RWPE1 (cell line): Measurements from ENCODE around the gene RPL14.
A peak's percentile ranks its signal among the peaks of the same experiment; 100 is the strongest.
"Not testable (repeated sequence)": the region's sequence is repeated elsewhere in the genome, so short reads cannot be mapped to it uniquely, and the experiment has no call there.

ENCODE experiments used
- CTCF ChIA-PET: fragments of 350-600 bp; sonication (Branson Sonifier 250); formaldehyde crosslinking; extraction: SDS; loops from one replicate; lab custom pipeline; 2021; lab: Yijun Ruan, JAX
- POLR2A ChIA-PET: fragments of 400-600 bp; formaldehyde crosslinking; extraction: SDS; loops from one replicate; lab custom pipeline; 2020; ENCODE audit warnings: antibody characterized with exemption; ENCODE audit not compliant: low non-redundant PET; lab: Yijun Ruan, JAX
- DNase-seq: peaks from one replicate; pipeline ENCODE4 v3.0.0; 2012; ENCODE audit warnings: low spot score
- H3K27ac ChIP-seq: fragments of 450-650 bp; 2 replicates; pipeline ENCODE4 v1.5.1; 2017
- CTCF ChIP-seq: fragments of 450-650 bp; conservative IDR thresholded peaks from 2 replicates; pipeline ENCODE4 v1.5.1; 2017; ENCODE audit warnings: low read depth, mild to moderate bottlenecking

Gene RPL14

DNA sequence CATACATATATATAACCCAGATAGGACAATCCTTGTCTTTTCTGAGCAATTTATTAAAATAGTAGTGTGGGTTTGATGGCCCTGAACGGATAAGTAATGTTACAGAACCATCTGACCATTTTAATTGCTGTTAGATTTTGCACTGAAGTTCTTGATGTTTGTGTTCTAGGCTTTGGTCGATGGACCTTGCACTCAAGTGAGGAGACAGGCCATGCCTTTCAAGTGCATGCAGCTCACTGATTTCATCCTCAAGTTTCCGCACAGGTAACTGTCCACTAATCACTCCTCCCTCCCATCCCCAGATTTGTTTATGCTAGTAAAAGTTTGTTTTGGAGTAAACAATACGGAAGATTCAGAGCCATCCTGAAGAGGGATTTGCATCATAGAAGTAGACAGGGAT, 1.3 kb downstream of the RPL14 start:
- TF ChIP-seq CTCF = no peak
- ChIA-PET CTCF (no interaction called here), POLR2A (no interaction called here)
- H3K27ac ChIP-seq = no peak overlapping the region
- DNase-seq = no peak

- not testable (repeated sequence) for DNase-seq
Measured at GRCh38 chr3:40460481-40460880, 3.3 kb downstream of the RPL14 start.

DNA sequence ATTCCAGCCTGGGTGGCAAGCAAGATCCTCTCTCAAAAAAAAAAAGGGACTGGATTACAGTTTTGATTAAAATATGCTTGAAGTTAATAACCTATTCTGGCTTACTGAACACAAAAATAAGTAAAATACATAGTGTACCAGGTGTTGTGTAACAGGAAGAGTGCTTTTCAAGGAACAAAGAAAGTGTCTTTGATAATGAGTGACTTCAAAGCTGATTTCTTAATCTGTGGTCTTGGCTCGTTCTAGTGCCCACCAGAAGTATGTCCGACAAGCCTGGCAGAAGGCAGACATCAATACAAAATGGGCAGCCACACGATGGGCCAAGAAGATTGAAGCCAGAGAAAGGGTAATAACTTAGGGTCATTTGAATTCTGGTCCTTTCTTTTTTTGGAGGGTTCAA, 4.0 kb downstream of the RPL14 start:
- DNase-seq = no peak
- ChIA-PET CTCF (no interaction called here), POLR2A (no interaction called here)
- TF ChIP-seq CTCF = no peak
- H3K27ac ChIP-seq = no peak overlapping the region; the same call in 1 of the 2 replicates

More at GRCh38 chr3:40460481-40460880, 3.3 kb downstream of the RPL14 start:
- CTCF ChIA-PET, POLR2A ChIA-PET: not testable (repeated sequence)
- H3K27ac ChIP-seq = peak overlapping the region; percentile 40; the same call in 1 of the 2 replicates

DNA sequence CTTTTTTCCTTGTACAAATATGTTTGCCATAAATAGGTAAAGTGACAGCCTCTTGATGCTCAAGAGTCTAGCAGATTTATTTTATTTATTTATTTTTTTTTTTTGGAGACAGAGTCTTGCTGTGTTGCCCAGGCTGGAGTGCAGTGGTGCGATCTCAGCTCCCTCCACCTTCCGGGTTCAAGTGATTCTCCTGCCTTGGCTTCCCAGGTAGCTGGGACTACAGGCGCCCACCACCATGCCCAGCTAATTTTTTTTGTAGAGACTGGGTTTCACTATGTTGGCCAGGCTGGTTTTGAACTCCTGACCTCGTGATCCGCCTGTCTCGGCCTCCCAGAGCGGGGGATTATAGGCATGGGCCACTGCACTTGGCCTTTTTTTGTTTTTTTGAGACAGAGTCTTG, 5.7 kb downstream of the RPL14 start:
- peak overlapping the region; percentile 21; the same call in 1 of the 2 replicates for H3K27ac ChIP-seq
- POLR2A ChIA-PET, DNase-seq: not testable (repeated sequence)
- CTCF ChIA-PET = interaction anchor here (0.6 kb wide), 1 partner anchor 43 kb away, joined by 3 read pairs; the partner anchor contains the start of gene ZNF620

DNA sequence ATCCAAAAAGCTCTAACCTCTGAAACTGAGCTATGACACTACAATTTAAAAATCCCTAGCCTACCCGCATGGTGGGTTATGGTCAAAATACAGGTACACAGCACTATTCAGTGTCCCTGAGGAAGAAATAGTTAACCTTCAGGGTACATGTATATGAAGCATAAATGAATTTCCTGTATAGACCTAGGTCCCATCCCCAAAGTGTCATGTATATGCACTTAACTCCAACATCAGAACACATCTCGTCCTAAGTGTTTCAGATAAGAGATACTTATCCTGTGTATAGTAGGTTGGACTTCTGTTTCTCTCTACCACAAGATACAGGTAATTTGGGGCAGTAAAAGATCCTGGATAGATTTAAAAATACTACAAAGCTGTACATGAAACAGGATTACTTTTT, 6.4 kb downstream of the RPL14 start:
- no peak for DNase-seq
- no peak for TF ChIP-seq CTCF
- ChIA-PET CTCF (interaction anchor here (0.6 kb wide), 1 partner anchor 148 kb away, joined by 3 read pairs; no protein-coding TSS in a partner anchor), POLR2A (no interaction called here)
- H3K27ac ChIP-seq = peak overlapping the region; percentile 21; the same call in 1 of the 2 replicates

DNA sequence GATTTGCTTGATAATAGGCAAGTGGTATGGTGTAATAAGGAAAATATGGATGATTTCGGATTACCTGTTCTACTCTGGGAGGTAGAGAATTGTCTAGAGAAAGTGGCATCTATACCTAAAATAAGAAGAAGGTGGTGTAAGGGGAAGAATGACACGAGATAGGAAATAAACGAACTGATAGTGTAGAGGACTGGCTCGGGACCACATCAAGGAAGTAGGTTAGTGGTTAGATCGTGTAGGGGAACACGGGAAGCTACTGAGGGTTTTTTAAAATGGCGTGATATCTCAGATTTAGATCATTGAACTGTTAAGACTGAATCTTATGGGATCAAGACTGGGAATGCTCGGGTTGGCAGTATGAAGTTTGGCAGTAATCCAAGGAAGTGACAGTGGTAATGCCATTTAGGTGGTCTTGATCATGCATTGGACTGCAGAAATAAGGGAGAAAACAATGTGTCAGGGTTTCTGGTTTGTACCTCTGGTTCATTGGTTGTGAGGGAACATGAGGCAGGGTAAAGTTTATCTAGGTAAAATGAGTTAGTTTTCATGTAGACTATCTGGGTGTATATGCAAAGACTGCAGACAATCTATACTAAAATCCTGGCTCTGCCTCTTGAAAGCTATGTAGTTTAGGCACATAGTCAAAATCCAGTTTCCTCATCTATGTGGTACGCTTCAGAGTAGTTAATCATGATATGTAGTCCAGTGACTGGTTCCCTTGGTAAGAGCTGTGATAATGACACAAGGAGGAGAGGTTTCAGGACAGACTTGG, 7.4 kb downstream of the RPL14 start:
- DNase-seq = no peak

GRCh38 chr3:40465111-40465407, 7.9 kb downstream of the RPL14 start:
- POLR2A ChIA-PET = no interaction called here
- no peak overlapping the region for H3K27ac ChIP-seq
- no peak for DNase-seq
- CTCF ChIA-PET = no interaction called here
- no peak for TF ChIP-seq CTCF

More for the DNA sequence above, 7.4 kb downstream of the RPL14 start:
- H3K27ac ChIP-seq = no peak overlapping the region
- CTCF ChIA-PET = interaction anchor here (0.6 kb wide), 1 partner anchor 149 kb away, joined by 3 read pairs; no protein-coding TSS in a partner anchor
- POLR2A ChIA-PET = no interaction called here
- no peak for TF ChIP-seq CTCF
